Astrocyte of the spinal cord (primary cell): Measurements from ENCODE around the gene SYNC.
"Not testable (repeated sequence)": the region's sequence is repeated elsewhere in the genome, so short reads cannot be mapped to it uniquely, and the experiment has no call there.

Source experiments
- DNase-seq: peaks from one replicate; pipeline ENCODE4 v3.0.0; 2011; ENCODE audit warnings: low read depth, low spot score
- H3K4me3 ChIP-seq: 2 replicates; pipeline ENCODE4 v1.5.1; 2011; ENCODE audit warnings: low read depth, mild to moderate bottlenecking, low read length, moderate library complexity
- in situ Hi-C: cut with HindIII; loops from 2 replicates; pipeline ENCODE4 v1.10.0; 2017; ENCODE audit warnings: low sequenced_read_pairs
- TF ChIP-seq, protein P1 (sequence below): IDR thresholded peaks from 2 replicates; pipeline ENCODE4 v1.5.1; 2012; ENCODE audit warnings: low read depth, mild to moderate bottlenecking, low read length, inconsistent platforms

Gene SYNC

DNA sequence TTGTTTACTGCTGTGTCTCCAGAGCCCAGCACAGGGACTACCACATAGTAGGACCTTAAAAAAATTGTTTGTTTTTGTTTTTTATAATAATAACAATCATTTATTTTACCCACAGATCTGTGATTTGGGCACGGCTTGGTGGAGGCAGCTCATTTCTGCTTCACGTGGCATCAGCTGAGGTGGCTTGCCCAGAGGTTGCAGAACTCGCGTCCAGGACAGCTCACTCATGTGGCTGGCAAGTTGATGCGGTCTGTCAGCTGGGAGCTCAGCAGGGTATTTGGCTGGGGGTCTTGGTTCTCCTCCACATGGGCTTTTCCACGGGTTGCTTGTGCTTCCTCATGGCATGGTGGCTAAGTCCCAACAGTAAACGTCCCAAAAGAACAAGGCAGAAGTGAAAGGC, 2.9 kb upstream of the SYNC start:
- TF ChIP-seq, protein P1, sequence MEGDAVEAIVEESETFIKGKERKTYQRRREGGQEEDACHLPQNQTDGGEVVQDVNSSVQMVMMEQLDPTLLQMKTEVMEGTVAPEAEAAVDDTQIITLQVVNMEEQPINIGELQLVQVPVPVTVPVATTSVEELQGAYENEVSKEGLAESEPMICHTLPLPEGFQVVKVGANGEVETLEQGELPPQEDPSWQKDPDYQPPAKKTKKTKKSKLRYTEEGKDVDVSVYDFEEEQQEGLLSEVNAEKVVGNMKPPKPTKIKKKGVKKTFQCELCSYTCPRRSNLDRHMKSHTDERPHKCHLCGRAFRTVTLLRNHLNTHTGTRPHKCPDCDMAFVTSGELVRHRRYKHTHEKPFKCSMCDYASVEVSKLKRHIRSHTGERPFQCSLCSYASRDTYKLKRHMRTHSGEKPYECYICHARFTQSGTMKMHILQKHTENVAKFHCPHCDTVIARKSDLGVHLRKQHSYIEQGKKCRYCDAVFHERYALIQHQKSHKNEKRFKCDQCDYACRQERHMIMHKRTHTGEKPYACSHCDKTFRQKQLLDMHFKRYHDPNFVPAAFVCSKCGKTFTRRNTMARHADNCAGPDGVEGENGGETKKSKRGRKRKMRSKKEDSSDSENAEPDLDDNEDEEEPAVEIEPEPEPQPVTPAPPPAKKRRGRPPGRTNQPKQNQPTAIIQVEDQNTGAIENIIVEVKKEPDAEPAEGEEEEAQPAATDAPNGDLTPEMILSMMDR = no peak
- H3K4me3 ChIP-seq = no peak overlapping the region
- in situ Hi-C loops = no loop called here
- no peak for DNase-seq

DNA sequence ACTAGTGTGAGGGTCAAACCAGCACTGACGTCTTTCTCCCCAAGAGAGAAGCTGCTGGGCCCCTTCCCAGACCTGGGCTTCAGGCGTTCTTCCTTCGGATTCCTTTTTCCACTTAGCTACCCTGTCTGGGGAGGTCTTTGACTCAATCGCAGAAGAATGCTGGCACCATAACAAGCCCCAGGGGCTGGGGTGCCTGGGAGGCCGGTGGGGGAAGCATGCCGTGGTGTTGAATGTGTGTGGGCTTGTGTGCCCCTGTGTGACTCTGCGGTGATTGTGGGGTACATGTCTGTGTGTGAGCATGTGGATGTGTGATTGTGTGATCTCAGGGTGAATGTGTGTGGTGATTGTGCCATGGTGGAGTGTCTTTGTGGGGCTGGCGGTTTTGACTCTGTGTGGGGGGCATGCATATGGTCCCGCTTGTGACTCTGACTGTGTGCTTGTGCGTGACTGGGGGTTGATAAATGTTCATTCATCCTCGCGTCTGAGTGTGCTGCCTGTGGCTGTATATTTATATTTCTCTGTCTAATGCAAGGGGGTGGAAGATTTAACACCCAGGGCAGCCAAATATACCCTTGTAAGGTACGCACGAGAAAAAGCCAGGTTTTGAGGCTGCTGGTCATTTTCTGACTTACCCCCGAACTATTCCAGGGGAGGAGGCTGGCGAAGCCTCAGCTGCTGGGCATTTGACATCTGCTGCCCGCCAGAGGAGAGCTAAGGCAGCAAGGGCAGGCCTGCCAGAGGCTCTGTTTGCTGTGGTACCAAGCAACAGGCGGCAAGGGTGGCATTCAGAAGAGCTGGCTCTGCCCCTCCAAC, 1.1 kb upstream of the SYNC start:
- TF ChIP-seq, protein P1 = no peak
- in situ Hi-C loops = no loop called here
- peak; percentile 99 for DNase-seq
- H3K4me3 ChIP-seq = peak overlapping the region; percentile 74

DNA sequence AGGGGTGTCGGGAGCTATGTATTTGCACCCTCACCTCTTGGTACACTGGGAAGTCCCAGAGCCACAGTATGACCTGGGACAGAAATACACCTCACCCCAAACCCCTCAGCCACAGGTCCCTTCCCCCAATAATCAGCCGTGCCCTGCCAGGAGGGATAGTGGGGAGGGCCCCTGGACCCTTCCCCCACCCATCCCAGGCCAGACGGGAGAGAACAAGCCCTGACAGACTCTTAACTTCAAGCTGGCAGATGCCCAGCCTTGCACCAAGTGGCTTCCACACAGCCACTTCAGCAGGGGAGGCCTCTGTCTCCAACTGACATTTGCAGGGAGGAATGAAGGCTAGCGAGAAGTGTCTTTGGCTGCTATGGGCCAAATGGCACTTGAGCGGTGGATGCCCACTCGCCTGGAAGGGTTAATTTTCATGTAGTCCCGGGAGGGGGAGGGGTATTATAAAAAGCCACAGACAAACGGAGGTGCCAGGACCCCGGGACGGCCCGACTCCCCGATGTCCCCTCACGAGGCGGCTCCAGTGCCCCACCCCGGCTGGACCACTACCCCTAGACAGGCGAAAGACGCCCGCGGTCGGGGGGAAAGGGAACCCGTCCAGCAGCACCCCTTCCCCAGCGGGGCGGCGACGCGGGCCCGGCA, 495 bp downstream of the SYNC start:
- H3K4me3 ChIP-seq = peak overlapping the region; percentile 74
- TF ChIP-seq, protein P1 = no peak
- in situ Hi-C loops = no loop called here
- DNase-seq = peak; percentile 51

DNA sequence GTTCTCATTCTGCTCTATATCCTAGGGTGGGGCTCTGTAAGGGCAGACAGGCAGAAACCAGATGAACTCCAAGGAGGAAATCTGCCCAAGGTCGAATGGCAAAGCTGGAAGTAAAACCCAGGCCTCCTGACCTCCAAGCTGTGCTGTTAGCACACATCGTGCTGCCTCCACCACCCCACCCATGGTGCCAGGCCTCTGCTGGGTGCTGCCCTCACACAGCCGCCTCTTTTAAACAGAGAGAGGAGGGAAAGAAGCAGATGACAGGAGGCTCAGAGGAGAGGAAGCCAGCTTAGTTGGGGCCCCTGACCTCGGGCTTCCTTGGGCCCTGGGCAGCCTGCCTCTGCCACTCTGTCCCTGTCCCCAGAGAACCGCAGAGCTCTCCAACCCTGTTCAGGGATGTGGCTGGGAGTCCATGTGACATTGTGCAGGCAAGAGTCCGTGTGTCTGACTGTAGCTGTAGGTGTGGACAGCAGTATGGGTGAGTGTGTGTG, 1.1 kb downstream of the SYNC start:
- H3K4me3 ChIP-seq = peak overlapping the region; percentile 74
- DNase-seq = no peak
- in situ Hi-C loops = no loop called here
- TF ChIP-seq, protein P1 = no peak

DNA sequence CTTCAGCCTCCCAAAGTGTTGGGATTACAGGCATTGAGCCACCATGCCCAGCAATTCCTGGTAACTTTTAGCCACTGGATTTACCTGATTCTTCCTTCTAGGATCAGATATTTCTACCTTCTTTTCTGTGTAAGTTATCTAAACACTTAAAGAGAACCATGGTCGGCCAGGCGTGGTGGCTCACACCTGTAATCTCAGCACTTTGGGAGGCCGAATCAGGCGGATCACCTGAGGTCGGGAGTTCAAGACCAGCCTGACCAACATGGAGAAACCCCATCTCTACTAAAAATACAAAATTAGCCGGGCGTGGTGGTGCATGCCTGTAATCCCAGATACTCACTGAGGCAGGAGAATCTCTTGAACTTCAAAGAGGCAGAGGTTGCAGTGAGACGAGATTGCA, 5.6 kb downstream of the SYNC start:
- in situ Hi-C loops, H3K4me3 ChIP-seq, DNase-seq: not testable (repeated sequence)

DNA sequence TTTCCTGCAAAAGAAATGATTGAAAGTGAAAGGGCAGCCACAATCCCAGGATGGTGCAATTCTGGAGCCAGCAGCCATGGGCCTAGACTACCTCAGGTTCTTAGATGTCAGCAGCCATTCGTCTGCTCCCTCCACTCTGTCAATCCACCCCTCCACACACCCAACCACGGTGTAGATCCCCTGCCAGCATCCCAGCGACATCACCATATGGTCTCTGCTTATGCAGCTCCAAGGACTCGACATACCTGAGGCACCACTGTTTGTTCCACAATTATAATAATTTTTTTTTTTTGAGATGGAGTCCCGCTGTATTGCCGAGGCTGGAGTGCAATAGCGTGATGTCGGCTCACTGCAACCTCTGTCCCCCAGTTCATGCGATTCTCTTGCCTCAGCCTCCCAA, 6.5 kb downstream of the SYNC start:
- H3K4me3 ChIP-seq = no peak overlapping the region
- in situ Hi-C loops = no loop called here
- TF ChIP-seq, protein P1 = no peak
- no peak for DNase-seq
